ENCODE data around the gene CCDC127.

- TF ChIP-seq POU2F2 (IDR thresholded peaks at IDR 0.05; ENCODE audit: low read depth, low read length), result no peak
- TF ChIP-seq POLR2AphosphoS5 (IDR thresholded peaks at IDR 0.05; ENCODE audit: low read depth, low read length), result no peak
- TF ChIP-seq POLR2A (IDR thresholded peaks at IDR 0.05; ENCODE audit: low read depth, low read length), result no peak
- no peak for TF ChIP-seq SPI1 (IDR thresholded peaks at IDR 0.05; ENCODE audit: low read depth, low read length)
Observed at GRCh38 chr5:174291-174600, 43.7 kb downstream of the CCDC127 start.

Measured in GM12891 (cell line).